Femur (tissue), 1 donor: Measurements from ENCODE around the gene ATP9A.

Source experiments
- DNase-seq: peaks from one replicate; pipeline ENCODE4 v3.0.0-alpha.2; 2017

Gene ATP9A

DNA sequence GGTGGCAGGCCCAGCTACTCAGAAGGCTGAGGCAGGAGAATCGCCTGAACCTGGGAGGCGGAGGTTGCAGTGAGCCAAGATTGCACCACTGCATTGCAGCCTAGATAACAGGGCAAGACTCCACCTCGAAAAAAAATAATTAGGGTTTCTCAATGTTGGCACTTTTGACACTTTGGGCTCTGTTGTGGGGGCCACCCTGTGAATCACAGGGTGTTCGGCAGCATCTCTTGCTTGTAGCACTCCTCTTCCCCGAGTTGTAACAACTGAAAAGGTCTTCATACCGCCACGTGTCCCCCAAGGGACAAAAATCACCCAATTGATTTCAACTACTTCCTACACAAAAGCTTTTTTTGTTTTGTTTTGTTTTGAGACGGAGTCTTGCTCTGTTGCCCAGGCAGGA, 172.4 kb downstream of the ATP9A start:
- DNase-seq = no peak

DNA sequence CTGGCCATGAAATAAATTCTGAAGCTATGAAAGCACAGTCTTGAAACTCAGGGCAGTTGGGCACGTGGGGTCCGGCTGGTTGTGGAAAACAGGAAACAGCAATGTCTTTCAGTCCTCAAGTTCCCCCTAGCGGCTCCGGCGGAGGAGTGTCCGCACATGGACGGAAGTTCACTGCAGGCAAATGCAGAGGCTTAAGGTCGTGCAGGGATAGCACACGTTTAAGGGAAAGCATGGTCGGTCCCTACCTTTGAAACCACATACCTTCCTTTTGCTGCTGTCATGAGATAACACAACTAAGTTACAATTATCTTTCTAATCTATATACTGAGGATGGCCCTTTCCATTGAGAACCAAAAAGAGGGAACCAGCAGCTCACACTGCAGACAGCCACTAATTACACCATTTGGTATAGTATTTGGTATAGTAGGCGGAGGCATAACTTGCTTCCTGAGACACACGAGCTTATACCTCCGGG, 173.1 kb downstream of the ATP9A start:
- DNase-seq = peak; percentile 92

DNA sequence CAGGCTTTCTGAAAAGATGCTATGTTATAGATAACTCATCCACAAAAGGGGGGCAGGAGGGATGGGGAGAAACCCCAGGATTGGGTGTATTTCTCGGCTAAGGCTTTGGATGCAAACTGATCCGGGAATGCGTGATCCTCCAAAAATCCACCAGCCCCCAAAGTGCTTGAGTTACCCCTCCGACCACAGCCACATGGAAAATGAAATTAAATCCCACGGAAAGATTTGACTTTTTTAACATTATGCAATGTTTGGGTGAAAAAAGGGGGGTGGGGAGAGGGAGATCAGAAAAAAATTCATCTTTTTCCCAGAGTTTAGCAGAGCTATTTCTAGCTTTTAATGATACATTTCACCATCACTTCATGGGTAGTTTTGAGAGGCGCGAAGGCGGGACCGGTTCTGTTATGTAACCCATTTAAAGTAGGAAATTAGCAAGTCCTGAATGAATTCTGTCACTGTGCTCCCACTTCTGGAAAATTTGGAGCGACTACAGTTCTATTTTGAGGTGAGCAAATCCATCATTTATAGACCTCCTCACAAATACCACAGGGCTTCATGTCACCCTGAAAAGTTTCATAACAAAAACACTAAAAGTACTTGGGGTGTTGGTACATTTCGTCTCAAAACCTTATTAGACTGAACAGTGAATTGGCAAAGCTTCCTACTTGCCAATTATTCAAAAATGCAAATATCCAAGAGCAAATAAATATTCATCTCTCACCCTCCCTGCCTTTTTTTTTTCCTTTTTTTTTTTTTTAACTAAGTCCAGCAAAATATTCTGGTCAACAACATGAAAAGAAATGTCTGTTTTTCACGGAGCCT, 173.7 kb downstream of the ATP9A start:
- DNase-seq = no peak

DNA sequence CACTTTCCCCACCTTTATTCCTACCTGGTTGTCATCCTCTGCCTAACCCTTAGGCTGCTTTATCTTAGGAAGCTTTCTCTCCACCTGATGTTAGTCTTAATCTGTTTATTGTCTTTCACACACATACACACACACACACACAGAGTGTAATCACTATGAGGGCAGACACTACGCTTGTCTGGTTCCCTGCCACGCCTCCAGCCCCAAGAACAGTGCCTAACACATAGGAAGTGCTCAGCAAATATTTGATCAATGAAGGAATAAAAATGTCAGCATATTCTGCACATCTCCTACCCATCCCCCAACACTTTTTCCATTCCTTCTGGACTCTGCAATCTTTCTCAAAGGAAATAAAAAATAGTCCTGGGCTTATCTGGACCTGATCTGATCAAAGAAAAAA, 174.6 kb downstream of the ATP9A start:
- DNase-seq = no peak

DNA sequence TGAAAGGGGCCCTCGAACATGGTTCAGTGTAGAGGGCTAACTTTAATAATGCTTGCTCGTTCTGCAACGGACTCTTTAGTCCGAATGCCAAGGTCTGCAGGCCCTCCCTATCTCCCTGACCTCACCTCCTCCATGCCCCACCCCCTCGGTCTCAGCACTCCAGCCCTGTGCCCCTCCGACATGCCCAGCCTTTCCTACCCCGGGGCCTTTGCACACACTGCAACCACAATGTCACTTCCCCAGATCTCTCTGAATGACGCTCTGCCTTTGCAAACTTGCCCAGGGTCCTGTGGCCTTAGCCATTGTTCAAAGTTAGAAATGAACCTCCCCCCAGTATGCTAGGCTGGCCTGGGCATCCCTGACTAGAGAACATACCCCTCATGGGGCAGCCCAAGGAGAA, 175.6 kb downstream of the ATP9A start:
- DNase-seq = no peak

DNA sequence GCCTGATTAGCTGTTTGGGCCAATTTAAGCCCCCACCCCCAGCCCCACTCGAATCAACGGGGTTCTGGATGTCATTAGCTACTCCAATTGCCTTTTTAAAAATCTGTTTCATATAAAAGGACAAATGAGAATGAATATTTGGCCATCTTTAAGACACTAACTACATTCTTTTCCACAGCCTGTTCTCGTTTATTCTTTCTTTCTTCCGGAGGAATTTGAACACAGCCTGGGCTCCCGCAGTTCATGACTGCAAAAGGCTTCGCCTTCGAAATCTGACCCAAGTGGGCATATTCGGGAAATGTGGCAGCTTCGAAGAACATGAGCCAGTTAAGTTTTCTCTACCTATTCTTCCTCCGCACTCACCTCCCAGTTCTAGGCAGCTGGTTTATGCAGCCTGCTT, 176.3 kb downstream of the ATP9A start:
- DNase-seq = no peak

DNA sequence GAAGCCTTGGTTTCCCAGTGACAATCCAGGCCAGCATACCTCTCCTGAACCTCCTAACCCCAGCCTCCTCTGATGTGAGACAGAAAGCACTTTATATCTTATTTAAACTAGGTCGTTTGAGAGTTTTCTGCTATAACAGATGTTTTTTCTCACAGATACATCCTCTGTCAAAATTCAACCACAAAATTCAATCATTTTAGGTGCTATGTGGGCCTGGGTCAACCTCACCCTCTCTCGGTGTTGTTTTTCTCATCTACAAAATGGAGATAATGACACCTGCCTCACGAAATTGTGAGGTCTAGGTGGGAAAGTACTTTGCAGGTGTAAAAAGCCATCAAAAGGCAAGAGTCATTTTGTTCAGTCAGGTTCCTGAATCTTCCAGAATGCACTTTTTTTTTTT, 179.4 kb downstream of the ATP9A start:
- DNase-seq = no peak

DNA sequence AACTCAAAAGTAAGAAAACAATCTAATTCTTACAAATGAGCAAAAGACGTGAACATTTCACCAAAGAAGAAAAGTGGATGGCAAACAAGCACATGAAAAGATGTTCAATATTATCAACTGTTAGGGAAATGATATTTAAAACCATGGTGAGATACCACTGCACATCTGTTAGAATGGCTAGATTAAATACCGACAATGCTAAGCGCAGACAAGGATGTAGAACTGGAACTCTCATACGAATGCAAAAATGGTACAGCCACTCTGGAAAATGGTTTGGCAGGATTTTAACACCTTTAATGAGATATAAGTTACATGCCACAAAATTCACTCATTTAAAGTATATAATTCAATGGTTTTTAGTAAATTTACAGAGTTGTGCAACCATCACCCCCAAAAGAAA, 181.0 kb downstream of the ATP9A start:
- DNase-seq = no peak

DNA sequence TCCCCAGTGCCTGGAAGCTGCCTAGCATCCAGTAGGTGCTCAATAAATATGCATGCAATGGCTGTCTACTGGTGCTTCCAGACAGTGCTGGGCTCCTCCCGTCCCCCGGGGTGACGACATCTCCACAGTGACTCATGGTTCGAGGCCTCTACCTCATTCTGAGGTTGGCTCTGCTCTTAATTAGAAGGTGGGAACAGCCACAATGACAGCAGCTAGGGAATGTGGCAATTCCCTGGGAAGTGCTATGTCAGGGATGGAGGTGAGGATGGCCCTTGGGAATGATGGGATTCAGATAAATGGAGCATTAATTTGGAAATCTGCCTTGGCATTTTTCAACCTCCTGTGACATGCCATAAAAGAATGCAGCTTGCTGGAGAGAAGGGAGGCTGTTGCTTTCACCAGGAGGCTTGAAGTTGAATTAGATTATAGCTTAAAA, 182.2 kb downstream of the ATP9A start:
- DNase-seq = no peak

DNA sequence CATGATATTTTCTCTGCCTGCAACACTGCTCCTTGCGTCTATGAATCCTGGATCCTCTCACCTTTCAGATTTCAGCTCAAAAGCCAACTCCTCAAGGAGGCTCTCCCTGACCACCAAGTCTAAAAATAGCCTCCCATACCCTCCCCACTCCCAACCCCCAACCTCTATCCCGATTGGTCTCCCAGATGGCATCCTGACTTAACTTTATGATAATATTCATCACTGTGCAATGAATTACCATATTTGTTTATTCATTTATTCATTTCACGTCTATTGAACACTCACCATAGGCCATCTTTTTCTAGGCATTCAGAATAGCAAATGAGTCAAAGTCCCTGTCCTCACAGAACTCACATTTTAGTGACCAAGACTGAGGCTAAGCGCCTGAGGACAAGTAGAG, 183.0 kb downstream of the ATP9A start:
- DNase-seq = no peak

DNA sequence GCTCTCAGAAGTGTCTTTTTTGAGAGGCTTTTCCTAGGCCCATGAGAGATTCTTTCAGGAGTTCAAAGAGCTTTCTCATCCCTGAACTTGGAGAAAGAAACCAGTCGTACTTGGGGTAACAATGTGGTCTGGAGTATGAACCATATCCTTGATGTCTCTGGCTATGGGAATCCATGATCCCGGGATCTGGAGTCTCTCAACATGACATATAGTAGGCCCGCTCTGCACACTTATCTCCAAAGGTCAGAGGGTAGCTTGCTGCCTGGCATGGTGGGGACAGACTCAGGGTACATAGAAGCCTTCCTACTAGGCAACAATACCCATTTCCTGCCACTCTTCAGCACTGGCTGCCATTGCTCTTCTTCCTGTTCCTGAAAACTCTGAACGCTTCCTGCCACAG, 183.5 kb downstream of the ATP9A start:
- no peak for DNase-seq

DNA sequence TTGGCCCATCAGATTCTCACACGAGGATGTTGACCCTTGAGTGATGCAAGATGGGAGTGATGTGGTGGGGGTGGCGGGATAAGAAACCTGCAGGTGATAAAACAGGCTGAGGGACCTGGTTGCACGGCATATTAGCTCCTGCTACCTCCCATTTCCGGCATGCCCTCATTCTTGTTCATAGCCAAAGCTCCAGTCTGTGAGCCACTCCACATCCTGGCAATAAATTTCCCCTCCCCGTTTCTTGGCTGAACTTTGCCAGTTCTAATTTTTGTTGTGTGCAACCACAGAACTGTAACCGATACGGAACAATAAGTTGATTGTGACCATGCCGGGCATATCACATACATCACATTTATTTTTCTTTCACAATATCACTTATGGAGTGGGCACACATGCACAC, 184.1 kb downstream of the ATP9A start:
- no peak for DNase-seq

DNA sequence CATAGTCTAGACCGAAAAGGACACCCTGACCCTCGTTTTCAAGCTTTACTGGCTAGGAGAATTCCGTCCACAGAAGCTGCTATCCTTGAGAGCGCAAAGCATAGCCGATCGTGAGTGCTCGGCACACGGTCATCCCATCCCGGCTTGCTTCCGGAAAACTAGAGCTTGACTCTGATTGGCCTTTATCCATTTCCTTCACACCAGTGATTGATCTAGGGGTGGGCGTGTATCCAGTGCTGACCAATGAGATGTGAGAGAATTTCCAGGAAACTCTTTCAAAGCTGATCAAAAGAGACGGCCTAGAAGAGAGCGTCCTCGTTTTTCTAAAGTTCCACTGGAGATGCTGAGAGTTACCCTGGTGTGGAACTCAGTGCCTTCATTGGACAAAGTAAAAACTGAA, 184.7 kb downstream of the ATP9A start:
- no peak for DNase-seq

DNA sequence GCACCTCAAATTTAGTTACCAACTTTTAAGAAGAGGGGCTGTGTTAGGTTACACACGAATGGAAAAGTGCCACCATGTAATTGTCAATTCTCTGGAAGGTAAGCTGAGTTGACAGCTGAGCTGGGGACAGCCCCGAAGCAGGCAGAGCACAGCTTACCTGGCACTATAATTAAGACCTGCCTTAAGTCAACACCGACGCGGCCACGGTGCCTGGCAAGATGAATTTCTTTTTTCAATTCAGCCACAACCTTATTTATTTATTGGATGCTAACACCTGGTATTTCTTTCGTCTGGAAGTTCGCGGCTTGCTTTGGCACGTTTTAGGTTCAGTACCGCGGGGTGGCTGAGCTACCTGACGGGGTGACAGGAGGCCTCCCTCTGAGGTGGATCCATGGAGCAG, 185.1 kb downstream of the ATP9A start:
- no peak for DNase-seq

DNA sequence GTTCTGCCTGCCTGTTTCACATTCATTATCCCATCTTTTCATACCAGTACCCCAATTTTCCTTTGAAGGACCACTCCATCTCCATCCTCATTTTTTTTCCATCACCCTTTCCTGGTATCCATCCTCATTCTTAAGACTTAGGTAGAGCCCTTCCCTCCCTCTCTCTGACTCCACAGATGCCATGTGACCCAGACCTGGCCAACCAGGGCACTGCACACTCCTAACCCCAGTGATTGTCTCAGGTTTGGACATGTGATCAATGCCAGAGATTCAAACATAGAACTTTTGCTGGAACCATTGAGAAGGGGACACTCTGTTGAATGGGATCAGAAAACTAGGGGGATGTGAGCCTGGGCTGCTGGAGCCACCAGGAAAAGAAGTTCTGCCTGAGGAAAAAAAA, 186.6 kb downstream of the ATP9A start:
- DNase-seq = no peak

DNA sequence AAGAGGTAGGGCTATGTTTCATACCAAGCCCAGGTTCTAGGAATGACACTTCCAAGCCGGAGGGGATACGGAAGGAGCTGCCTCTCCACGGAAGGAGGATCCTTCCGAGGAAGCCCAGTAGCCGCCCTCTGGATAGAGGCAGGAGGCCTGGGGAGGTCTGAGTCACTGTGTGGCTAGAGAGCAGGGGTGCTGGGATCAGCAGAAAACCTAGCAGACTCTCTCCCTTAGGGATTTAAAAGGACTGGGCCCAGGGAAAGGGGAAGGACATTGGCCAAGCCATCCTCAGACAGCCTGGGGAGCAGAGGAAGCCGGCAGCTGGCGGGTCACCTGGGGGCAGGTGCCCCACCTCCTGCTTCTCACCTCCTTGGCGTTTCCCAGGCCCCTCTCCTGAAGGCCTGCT, 189.1 kb downstream of the ATP9A start:
- DNase-seq = no peak

DNA sequence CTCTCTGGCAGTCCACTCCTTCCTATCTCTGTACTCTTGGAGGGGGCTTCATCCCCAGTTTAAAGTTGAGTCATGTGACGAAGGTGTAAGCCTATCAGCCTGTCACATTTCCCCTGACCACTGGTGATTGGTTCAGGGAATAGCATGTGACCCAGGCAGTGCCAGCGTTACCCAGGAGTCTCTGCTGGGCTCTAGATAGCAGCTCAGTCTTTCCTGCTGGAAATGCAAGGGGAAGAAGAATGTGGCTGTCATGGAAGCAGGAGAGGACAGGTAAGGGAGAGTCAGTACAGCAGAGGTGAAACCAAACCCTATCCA, 190.1 kb downstream of the ATP9A start:
- DNase-seq = no peak

DNA sequence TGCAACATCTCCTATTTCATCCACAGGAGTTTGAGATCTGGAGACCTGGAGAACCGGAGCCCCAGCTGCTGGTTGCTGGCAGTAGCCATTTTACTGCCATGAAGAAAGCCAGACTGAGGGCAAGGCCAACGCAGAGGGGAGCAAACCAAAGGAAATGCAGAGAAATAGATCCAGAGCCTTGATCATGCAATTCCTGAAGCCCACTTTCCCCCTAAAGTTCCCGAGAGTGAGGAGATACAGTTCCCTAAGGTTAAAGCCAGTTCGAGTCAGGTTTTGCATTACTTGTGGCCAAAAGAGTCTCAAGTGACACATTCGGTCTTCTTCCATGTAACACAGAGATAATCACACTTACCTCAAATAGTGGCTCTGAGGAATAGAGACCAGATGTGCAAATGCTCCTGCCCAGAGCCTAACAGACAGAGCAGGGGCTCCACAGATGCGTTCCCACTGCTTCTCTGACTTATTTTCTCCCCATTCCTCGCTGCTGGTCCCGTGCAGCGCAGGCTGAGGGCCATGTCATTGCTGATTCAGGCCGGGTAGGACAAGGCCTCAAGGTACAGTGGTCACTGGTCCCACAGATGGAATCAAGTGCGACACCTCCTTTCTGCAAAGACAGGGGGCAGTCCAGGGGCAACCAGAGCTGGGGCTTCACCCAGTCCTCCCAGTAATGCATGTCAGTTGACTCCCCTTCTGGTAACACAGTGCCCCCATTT, 190.6 kb downstream of the ATP9A start:
- DNase-seq = no peak

DNA sequence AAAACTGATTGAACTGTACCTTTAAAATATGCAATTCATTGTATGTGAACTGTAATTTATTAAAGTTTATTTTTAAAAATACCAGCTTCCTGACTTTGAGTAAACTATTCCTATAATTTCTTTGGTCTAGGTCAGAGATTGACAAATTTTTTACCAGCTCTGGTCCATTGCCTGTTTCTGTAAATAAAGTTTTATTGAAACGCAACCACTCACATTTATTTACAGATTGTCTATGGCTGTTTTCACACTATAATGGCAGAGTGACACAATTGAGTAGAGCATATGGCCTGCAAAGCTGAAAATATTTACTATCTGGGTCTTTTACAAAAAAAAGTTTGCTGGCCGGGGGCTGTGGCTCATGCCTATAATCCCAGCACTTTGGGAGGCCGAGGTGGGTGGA, 192.7 kb downstream of the ATP9A start:
- DNase-seq = no peak

DNA sequence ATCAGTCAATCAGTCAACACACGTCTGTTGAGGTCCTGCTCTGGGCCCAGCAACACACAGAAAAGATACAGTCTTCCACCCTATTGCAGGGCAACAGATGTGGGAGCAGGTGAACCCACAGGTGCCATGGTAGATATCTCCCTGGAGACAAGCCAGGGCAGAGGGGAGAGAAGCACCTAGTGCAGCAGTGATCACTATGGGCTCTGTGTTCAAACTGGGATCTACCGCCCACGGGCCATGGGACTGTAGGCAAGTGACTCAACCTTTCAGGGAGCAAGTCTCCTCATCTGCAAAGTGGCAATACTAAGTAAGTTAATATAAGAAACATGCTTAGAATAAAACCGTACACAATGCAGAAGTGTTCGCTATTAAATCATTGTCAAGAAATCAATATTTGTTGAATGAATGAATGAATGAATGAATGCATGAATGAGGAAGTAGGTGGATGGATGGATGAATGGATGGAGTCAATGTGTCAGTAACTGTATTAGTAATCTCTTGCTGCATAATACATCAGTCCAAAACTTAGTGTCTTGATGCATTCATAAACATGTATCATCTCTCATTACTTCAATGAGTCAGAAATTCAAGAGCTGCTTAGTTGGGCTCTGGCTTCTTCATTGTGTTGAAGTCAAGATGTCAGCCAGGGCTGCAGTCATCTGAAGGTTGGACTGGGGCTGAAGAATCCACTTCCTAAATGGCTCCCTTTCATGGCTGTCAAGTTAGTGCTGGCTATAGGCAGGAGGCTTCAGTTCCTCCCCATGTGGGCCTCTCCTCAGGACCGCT, 193.7 kb downstream of the ATP9A start:
- DNase-seq = no peak

DNA sequence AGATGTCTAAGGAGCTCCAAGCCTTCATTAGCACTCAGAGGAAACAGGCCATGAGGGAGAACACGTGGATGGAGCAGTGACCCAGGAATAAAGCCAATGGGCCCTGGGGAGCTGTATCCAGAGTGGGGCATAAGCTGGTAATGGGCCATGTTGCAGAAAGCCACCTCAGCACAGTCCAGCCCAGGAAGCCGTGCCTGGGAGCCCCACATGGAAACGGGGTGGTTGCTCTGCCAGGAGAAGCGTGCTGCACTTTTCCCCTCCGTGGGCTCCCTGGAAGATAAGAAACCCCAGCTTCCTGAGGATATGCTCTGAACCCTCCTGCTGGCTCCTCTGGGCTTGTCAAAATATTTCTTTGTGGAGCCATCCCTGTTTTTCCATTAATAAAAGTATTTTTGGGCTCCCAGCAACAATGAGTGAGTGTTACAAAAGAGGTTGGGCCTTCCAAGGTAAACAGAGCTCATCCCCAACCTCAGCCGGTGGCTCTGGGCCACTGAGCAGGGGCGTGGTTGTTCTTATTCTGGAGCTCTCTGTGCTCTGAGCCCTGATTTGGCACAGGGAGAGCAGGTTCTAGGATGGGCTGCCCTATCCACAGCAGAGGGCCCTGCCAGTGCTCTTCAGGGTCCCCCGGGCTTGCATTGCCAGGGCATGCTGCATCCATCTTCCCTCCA, 194.5 kb downstream of the ATP9A start:
- DNase-seq = peak; percentile 67

DNA sequence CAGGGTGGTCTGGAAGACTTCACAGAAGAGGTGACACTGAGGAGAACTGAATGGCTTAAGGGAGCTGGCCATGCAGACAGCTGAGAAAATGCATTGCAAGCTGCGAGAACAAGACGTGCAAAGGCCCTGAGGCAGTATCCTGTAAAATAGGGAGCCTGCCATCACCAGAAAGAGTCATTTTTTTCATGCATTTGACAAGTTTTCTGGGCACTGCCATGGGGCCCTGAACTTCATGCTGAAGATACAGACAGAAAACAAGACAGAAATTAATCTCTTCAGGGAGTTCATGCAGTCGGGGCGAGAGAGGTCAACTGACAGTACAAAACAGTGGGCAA, 196.8 kb downstream of the ATP9A start:
- DNase-seq = no peak

DNA sequence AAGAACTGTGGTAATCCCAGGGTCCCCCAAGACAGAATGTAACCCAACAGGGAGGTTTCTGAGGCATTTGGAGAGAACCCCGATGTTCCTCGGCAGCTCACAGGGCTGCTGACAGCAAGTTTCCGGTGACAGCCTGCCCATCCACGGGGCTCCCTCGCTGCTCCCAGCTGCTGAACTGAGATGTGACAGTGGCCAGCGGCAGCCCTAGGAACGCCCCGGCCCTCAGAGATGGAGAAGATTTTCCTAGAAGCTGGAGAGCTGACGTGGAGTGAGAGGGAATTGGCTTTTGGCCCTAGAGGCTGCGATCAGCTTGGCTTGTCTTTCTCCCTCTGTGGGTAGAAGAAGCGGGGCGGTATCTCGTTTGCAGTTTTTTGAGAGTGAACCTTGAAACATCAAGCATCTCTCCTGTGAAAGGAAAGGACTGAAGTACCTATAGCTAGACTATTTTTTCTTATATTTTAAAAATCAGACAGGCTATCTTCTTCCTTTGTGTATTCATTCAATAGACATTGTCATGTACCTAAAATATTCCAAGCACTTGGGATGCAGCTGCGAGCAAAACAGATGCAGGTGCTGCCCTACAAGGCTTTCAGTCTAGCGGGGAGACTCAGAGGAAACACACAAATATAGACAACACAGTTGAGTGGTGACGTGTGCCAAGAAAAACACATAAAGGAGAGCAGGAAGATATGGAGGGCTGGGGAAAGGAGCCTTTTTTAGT, 197.3 kb downstream of the ATP9A start:
- DNase-seq = peak; percentile 90
